HepG2 (cell line): ENCODE data around the gene NOL4L. TPM values are rescaled to one million over a fixed set of nuclear protein-coding genes. Genes with fewer than 3 reads are reported as not detected.

Source experiments
- ATAC-seq: fragments of 200-7000 bp; cut with Tn5 transposase; 3 replicates; pipeline ENCODE4 v1.9.1; 2020; ENCODE audit warnings: mild to moderate bottlenecking, moderate library complexity
- BruUV-seq: library from RNA; stranded (reverse); fragments of 400-500 nt; replicated peaks from 2 replicates; lab custom pipeline; 2021; lab: Mats Ljungman, UMichigan
- CTCF ChIA-PET: fragments of 300-600 bp; formaldehyde crosslinking; extraction: SDS; loops from one replicate; lab custom pipeline; 2021; ENCODE audit warnings: low total read pairs, inconsistent platforms, low intra/inter-chr PET ratio; lab: Yijun Ruan, JAX
- POLR2A ChIA-PET: fragments of 350-600 bp; sonication (Branson Sonifier 250); formaldehyde crosslinking; loops from one replicate; lab custom pipeline; 2020; ENCODE audit warnings: antibody characterized with exemption, inconsistent platforms; lab: Yijun Ruan, JAX
- DNase-seq: peaks from one replicate; pipeline ENCODE4 v3.0.0-alpha.2; 2015; ENCODE audit warnings: low spot score
- FAIRE-seq: peaks from 3 replicates; lab custom pipeline; 2011; peaks lifted over from hg19 to GRCh38; lab: Jason Lieb, UNC
- H2AFZ ChIP-seq: one replicate; pipeline ENCODE4 v1.6.1; 2011; ENCODE audit warnings: low read length, inconsistent platforms
- H3K27ac ChIP-seq: fragments of 300-600 bp; 3 replicates; pipeline ENCODE4 v1.8.0; 2011; ENCODE audit warnings: mixed run types, mild to moderate bottlenecking, mixed read lengths, low read length, inconsistent platforms; ENCODE audit not compliant: insufficient read depth; ENCODE audit errors: extremely low read length
- H3K27me3 ChIP-seq, 2 experiments: fragments of 200-600 bp in 1 of 2; 2 replicates in 1 of 2; 3 replicates in 1 of 2; pipeline versions ENCODE4 v1.6.0 to v1.8.0; 2011; ENCODE audit warnings: low read length in 2 of 2, mild to moderate bottlenecking in 2 of 2, moderate library complexity in 2 of 2, inconsistent platforms in 1 of 2; ENCODE audit not compliant: insufficient read depth in 2 of 2, control insufficient read depth in 1 of 2
- H3K36me3 ChIP-seq, 2 experiments: fragments of 200-600 bp in 1 of 2; replicated peaks in 1 of 2; 2 replicates in 1 of 2; 3 replicates in 1 of 2; pipeline versions ENCODE4 v1.5.1 to v1.8.0; 2011; ENCODE audit warnings: low read length in 2 of 2, inconsistent platforms in 1 of 2; ENCODE audit not compliant: insufficient read depth in 2 of 2, control insufficient read depth in 1 of 2
- H3K4me1 ChIP-seq: 2 replicates; pipeline ENCODE4 v1.5.1; 2012; ENCODE audit warnings: low read length, inconsistent platforms; ENCODE audit not compliant: insufficient read depth
- H3K4me2 ChIP-seq: 2 replicates; pipeline ENCODE4 v1.6.0; 2011; ENCODE audit warnings: low read depth, low read length, inconsistent platforms
- H3K4me3 ChIP-seq, 3 experiments: fragments of 200-600 bp in 1 of 3; sonication (generic), shearing (Covaris generic) in 1 of 3; replicated peaks in 1 of 3; 2 replicates each; pipeline ENCODE4 v1.5.1; 2011 to 2016; ENCODE audit warnings: low read length in 3 of 3, inconsistent platforms in 2 of 3, low read depth in 2 of 3, mild to moderate bottlenecking in 2 of 3, control low read depth in 1 of 3, mixed read lengths in 1 of 3; ENCODE audit not compliant: insufficient read depth in 1 of 3
- H3K79me2 ChIP-seq: one replicate; pipeline ENCODE4 v1.6.1; 2011; ENCODE audit warnings: low read length, inconsistent platforms; ENCODE audit not compliant: insufficient read depth
- H3K9ac ChIP-seq: 2 replicates; pipeline ENCODE4 v1.6.0; 2011; ENCODE audit warnings: mild to moderate bottlenecking, low read depth, low read length, inconsistent platforms; ENCODE audit not compliant: insufficient read depth
- H3K9me3 ChIP-seq: 2 replicates; pipeline ENCODE4 v1.5.1; 2012; ENCODE audit warnings: mild to moderate bottlenecking, low read length
- H4K20me1 ChIP-seq: 2 replicates; pipeline ENCODE4 v1.6.0; 2011; ENCODE audit warnings: inconsistent platforms, mild to moderate bottlenecking, low read length, moderate library complexity; ENCODE audit not compliant: insufficient read depth
- FIP1L1 ChIP-seq: fragments of 200-400 bp; formaldehyde crosslinking; IDR thresholded peaks from 2 replicates; pipeline ENCODE4 v1.6.1; 2018; ENCODE audit warnings: low read depth, mild to moderate bottlenecking, low read length, moderate library complexity, borderline replicate concordance; ENCODE audit not compliant: insufficient read depth
- FOXO4 ChIP-seq: sonication (generic); formaldehyde crosslinking; conservative IDR thresholded peaks from 2 replicates; pipeline ENCODE4 v1.8.1; 2023; ENCODE audit warnings: missing genetic modification reagents
- KDM3A ChIP-seq: IDR thresholded peaks from 2 replicates; pipeline ENCODE4 v1.6.1; 2018; ENCODE audit warnings: low read depth, missing compliant biosample characterization
- PCBP2 ChIP-seq: fragments of 200-400 bp; formaldehyde crosslinking; optimal IDR thresholded peaks from 2 replicates; pipeline ENCODE3; 2018; ENCODE audit warnings: low read length, low read depth; ENCODE audit not compliant: poor library complexity, severe bottlenecking
- SP4 ChIP-seq: sonication (generic); formaldehyde crosslinking; IDR thresholded peaks from 2 replicates; pipeline ENCODE4 v1.8.1; 2023; ENCODE audit warnings: mild to moderate bottlenecking, missing genetic modification reagents
- SRSF9 ChIP-seq: fragments of 200-400 bp; formaldehyde crosslinking; IDR thresholded peaks from 2 replicates; pipeline ENCODE4 v1.6.1; 2018; ENCODE audit warnings: borderline replicate concordance, mild to moderate bottlenecking, low read depth, low read length; ENCODE audit not compliant: insufficient read depth, poor library complexity, severe bottlenecking
- TAF15 ChIP-seq: fragments of 200-400 bp; formaldehyde crosslinking; IDR thresholded peaks from one replicate; pipeline ENCODE4 v1.6.1; 2018; ENCODE audit warnings: mild to moderate bottlenecking, low read depth, low read length; ENCODE audit not compliant: poor library complexity, severe bottlenecking
- TBX3 ChIP-seq: fragments of 450-650 bp; IDR thresholded peaks from 2 replicates; pipeline ENCODE4 v1.6.1; 2017; ENCODE audit warnings: antibody characterized with exemption, mild to moderate bottlenecking, inconsistent platforms, borderline replicate concordance
- TCF7L2 ChIP-seq: IDR thresholded peaks from 2 replicates; pipeline ENCODE4 v1.6.1; 2011; ENCODE audit warnings: mild to moderate bottlenecking, low read depth, low read length, moderate library complexity
- ZNF253 ChIP-seq: sonication (generic); formaldehyde crosslinking; IDR thresholded peaks from 2 replicates; pipeline ENCODE4 v1.8.0; 2022; ENCODE audit warnings: mild to moderate bottlenecking, missing genetic modification reagents, borderline replicate concordance
- ZNF260 ChIP-seq: sonication (generic); formaldehyde crosslinking; IDR thresholded peaks from 2 replicates; pipeline ENCODE4 v1.4.0; 2020; ENCODE audit warnings: missing genetic modification reagents, low read depth, mild to moderate bottlenecking, borderline replicate concordance
- ZNF263 ChIP-seq: sonication (generic); formaldehyde crosslinking; IDR thresholded peaks from 2 replicates; pipeline ENCODE4 v1.4.0; 2020; ENCODE audit warnings: missing genetic modification reagents
- ZNF326 ChIP-seq: sonication (generic); formaldehyde crosslinking; IDR thresholded peaks from 2 replicates; pipeline ENCODE4 v1.4.0; 2020; ENCODE audit warnings: missing genetic modification reagents, borderline replicate concordance
- ZNF720 ChIP-seq: sonication (generic); formaldehyde crosslinking; IDR thresholded peaks from 2 replicates; pipeline ENCODE4 v1.4.0; 2020; ENCODE audit warnings: missing genetic modification reagents
- ZSCAN20 ChIP-seq: sonication (generic); formaldehyde crosslinking; IDR thresholded peaks from 2 replicates; pipeline ENCODE4 v1.4.0; 2020; ENCODE audit warnings: missing genetic modification reagents, mild to moderate bottlenecking, borderline replicate concordance
- whole genome bisulfite sequencing: methylation state at CpG from one replicate; pipeline ENCODE4 v1.1.6; 2017; ENCODE audit warnings: low lambda C conversion rate; 5-methylcytosine and 5-hydroxymethylcytosine counted together
- in situ Hi-C: cut with HindIII; loops from 2 replicates; pipeline ENCODE4 v1.10.0; 2017; ENCODE audit warnings: low pct_unique_long_range_greater_than_20kb; ENCODE audit not compliant: extremely low pct_ligation_motif_present
- intact Hi-C: fragments of 100-400 bp; cut with micrococcal nuclease; formaldehyde crosslinking; loops from one replicate; pipeline ENCODE4 v1.10.0; 2022; ENCODE audit not compliant: unreplicated experiment
- polyA plus RNA-seq, 8 experiments: library from polyadenylated mRNA; depleted of rRNA in 3 of 8; stranded (reverse) in 7 of 8; unstranded in 1 of 8; fragments of >200 nt; fragmentation: Illumina TruSeq in 4 of 8; extraction: Trizol in 4 of 8; gene quantifications; 2 replicates each; pipeline versions ENCODE4 v1.2.1 to v1.2.3, GENCODE V29; 2011 to 2016; ENCODE audit warnings: low read depth in 4 of 8, missing spikeins in 1 of 8, mixed read lengths in 1 of 8; ENCODE audit not compliant: insufficient read depth in 1 of 8
- total RNA-seq, 5 experiments: library from RNA; depleted of rRNA; stranded (reverse); fragments of >200 nt; fragmentation: Illumina TruSeq; extraction: Trizol; gene quantifications; 2 replicates each; pipeline ENCODE4 v1.2.3, GENCODE V29; 2016; ENCODE audit warnings: low read depth in 1 of 5
- TF ChIP-seq, protein P1 (sequence below): sonication (generic); formaldehyde crosslinking; IDR thresholded peaks from 2 replicates; pipeline ENCODE4 v1.5.0; 2020; ENCODE audit warnings: missing genetic modification reagents

The NOL4L gene
- total and polyA plus RNA-seq, 2 of the 13 experiments (the other 11 are each of a cell fraction or from before 2014, with no cell fraction given) = 16.6 to 35.4 TPM

- intact Hi-C loops (no loop called here), in situ Hi-C loops (no loop called here)
- H3K4me1 ChIP-seq = no peaks in the 10 kb centered on the region
- no peaks in the 10 kb centered on the region for H3K79me2 ChIP-seq
- ChIA-PET CTCF (no interaction called here), POLR2A (no interaction called here)
- no peaks in the 10 kb centered on the region for H3K9me3 ChIP-seq
- H4K20me1 ChIP-seq = no peaks in the 10 kb centered on the region; the same call in 1 of the 2 replicates
- no peak overlapping the region for H3K27ac ChIP-seq
- BruUV-seq = no TSS peak
- H3K9ac ChIP-seq = no peak overlapping the region
- no peak overlapping the region for H3K4me2 ChIP-seq
- H3K36me3 ChIP-seq = peaks cover 0 to 7% of the 10 kb centered on the region in 2 experiments; a peak in 1 of 5 replicates
- H2AFZ ChIP-seq = no peak overlapping the region
- no peak for FAIRE-seq
- no peak for DNase-seq
- no peak for ATAC-seq
- H3K4me3 ChIP-seq = no peak overlapping the region
- 78% methylated on average over 5 of the region's 5 CpGs for WGBS
- TF ChIP-seq ZNF263 (CRISPR knock-in tag) = no peak
- TF ChIP-seq TAF15 = no peak
- TF ChIP-seq SP4 (CRISPR knock-in tag) = no peak
- TF ChIP-seq, protein P1, sequence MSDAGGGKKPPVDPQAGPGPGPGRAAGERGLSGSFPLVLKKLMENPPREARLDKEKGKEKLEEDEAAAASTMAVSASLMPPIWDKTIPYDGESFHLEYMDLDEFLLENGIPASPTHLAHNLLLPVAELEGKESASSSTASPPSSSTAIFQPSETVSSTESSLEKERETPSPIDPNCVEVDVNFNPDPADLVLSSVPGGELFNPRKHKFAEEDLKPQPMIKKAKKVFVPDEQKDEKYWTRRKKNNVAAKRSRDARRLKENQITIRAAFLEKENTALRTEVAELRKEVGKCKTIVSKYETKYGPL (CRISPR knock-in tag) = no peak
- no peak for TF ChIP-seq FOXO4 (CRISPR knock-in tag)
- no peak for TF ChIP-seq ZNF326 (CRISPR knock-in tag)
- TF ChIP-seq SRSF9 = no peak
- TF ChIP-seq ZNF253 (CRISPR knock-in tag) = no peak
- no peak for TF ChIP-seq KDM3A
- no peak for TF ChIP-seq ZSCAN20 (CRISPR knock-in tag)
- no peak for TF ChIP-seq TBX3
- TF ChIP-seq ZNF720 (CRISPR knock-in tag) = no peak
- no peak for TF ChIP-seq PCBP2
- no peak for TF ChIP-seq TCF7L2
- TF ChIP-seq ZNF260 = no peak
- no peak for TF ChIP-seq FIP1L1
- TF ChIP-seq, all 625 proteins: peak for 0
- no peaks in the 10 kb centered on the region for H3K27me3 ChIP-seq
These were observed 89.2 kb downstream of the NOL4L start for GRCh38 chr20:32495949-32496348.
